Adrenal gland (tissue), 12 donors: ENCODE measurements around the gene LAMA2. TPM values are rescaled to one million over a fixed set of nuclear protein-coding genes. Genes with fewer than 3 reads are reported as not detected.

Source experiments
- DNase-seq, 7 donors: peaks; one replicate each; pipeline ENCODE4 v3.0.0-alpha.2; 2019 to 2020
- H3K27ac ChIP-seq, 5 donors: fragments of 200-600 bp; sonication (generic) in 4 of 5; 1 replicate in 3 of 5; 2 replicates in 2 of 5; pipeline versions ENCODE4 v1.5.1 to v1.8.0; 2016 to 2020; ENCODE audit warnings: mild to moderate bottlenecking in 1 of 5
- H3K27me3 ChIP-seq: fragments of 200-600 bp; 2 replicates; pipeline ENCODE4 v1.8.0; 2021
- H3K36me3 ChIP-seq, 2 donors: fragments of 200-600 bp; replicated peaks in 1 of 2; 1 replicate in 1 of 2; 2 replicates in 1 of 2; pipeline versions ENCODE4 v1.5.1 to v1.8.0; 2018 to 2022
- H3K4me1 ChIP-seq, 2 donors: fragments of 200-600 bp; replicated peaks in 1 of 2; 1 replicate in 1 of 2; 2 replicates in 1 of 2; pipeline versions ENCODE4 v1.5.1 to v1.8.0; 2018 to 2021
- H3K4me3 ChIP-seq, 4 donors: fragments of 200-600 bp; sonication (generic) in 3 of 4; one replicate each; pipeline ENCODE4 v1.5.1; 2016 to 2018
- H3K9me3 ChIP-seq, 3 donors: fragments of 200-600 bp; sonication (generic) in 1 of 3; replicated peaks in 1 of 3; 1 replicate in 2 of 3; 2 replicates in 1 of 3; pipeline versions ENCODE4 v1.5.1 to v1.8.0; 2016 to 2021
- POLR2A ChIP-seq, 2 donors: fragments of 450-650 bp; IDR thresholded peaks; one replicate each; pipeline ENCODE4 v1.6.1; 2017; ENCODE audit warnings: antibody characterized with exemption in 2 of 2, mild to moderate bottlenecking in 2 of 2, moderate library complexity in 1 of 2
- WGBS, 4 donors: extraction: QIAGEN DNeasy Blood & Tissue Kit in 2 of 4; methylation state at CpG; one replicate each; pipeline versions ENCODE4 v1.1.5 to v1.1.7; 2013 to 2017; 5-methylcytosine and 5-hydroxymethylcytosine counted together
- intact Hi-C, 2 donors: fragments of 100-400 bp; cut with DNase I; formaldehyde crosslinking; loops; one replicate each; pipeline versions ENCODE4 v1.14.1 to v1.15.0; 2022 to 2023
- polyA plus RNA-seq, 3 donors: library from polyadenylated mRNA; stranded (reverse); fragments of 200-250 nt in 2 of 3; fragments of 350-450 nt in 1 of 3; fragmentation: Illumina TruSeq in 1 of 3; extraction: RNeasy Lipid Tissue Mini Kit (QIAGEN cat#74804) in 1 of 3; gene quantifications; one replicate each; pipeline ENCODE4 v1.2.3, GENCODE V29; 2013 to 2014
- total RNA-seq, 9 donors: library from RNA; depleted of rRNA in 4 of 9; stranded (reverse); fragments of >200 nt in 4 of 9; fragments of 120-200 nt in 1 of 9; fragmentation: NEBNext Ultra II Directional in 1 of 9; extraction: Animal tissue kit (Norgen Biotek cat#: 25700) in 1 of 9; gene quantifications; one replicate each; pipeline versions ENCODE4 v1.1.0 to v1.2.4, GENCODE V29; 2013 to 2023
- TF ChIP-seq, protein P1 (sequence below), 6 experiments: fragments of 450-650 bp in 4 of 6; fragments of 200-600 bp in 2 of 6; sonication (generic) in 1 of 6; IDR thresholded peaks; 1 replicate in 5 of 6; 2 replicates in 1 of 6; pipeline versions ENCODE4 v1.5.1 to v1.8.0; 2016 to 2021; ENCODE audit warnings: antibody characterized with exemption in 6 of 6, mild to moderate bottlenecking in 2 of 6, moderate library complexity in 1 of 6
- donor health status: healthy with polysubstance abuse.
- donor health status: Bipolar disorder and iron deficiency.
- donor health status: DM: yes; HTN: yes; CAD: no.
- donor health status: DM: no; HTN: no; CAD: no.
- donor health status: DM: no; HTN: no; CAD: no.
- donor health status: DM: yes; HTN: yes; CAD: no.

LAMA2 gene
- total and polyA plus RNA-seq, 12 donors: 5.8 to 105 (median 38.9) TPM

DNA sequence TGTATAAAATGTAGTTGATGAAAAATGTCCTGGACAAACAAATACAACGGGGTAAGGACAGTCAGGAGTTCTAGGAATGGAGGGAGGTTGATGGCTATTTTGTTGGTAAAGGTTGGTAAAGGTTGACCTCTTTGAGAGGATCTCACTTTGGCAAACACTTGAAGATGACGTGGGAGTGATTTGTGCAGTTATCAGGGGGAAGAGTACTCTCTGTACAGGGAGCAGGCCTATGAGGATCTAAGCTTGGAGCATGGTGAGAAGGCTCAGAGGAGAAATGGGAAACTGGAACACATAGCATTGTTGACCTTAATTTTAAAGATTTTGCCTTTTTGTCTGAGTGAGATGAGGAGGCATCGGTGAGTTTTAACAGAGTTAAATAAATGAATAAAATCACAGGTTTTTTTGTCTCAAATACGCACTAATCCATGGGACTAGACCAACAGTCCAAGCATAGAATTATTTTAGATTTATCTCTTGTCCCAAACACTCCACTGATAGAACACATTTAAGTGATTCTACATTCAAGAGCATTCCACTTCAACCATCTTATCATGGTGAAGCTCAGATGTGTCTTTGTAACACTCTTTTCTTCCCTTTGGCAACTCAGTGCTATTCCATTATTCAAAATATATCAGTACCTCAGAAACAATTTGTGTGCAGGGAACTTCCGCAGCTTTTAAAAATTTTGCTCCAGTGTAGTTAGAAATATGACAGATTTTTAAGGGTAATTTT, 5.7 kb downstream of the LAMA2 start:
- Histone ChIP-seq H3K27ac (no peak overlapping the region), H3K4me3 (no peak overlapping the region)
- WGBS, 4 donors: 83 to 90% (median 88%) methylated on average over 5 of the region's 5 CpGs

DNA sequence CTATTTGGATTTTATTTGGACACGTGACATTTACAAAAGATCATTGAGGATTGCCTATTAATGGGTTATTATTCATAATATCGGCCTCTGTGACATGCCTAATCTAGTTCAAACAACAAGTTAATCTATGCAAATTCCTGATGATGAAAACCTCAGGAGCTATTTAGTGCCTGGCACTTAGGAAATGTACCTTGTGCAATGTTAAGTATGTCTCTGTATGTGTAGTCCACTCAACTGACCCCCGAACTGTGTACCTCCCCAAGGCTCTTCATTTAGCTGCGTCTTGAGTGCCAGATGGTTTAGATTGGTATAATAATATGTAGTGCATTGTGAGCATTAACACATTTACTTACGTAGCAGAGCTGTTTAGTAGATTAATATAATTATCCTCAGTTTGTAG, 6.9 kb downstream of the LAMA2 start:
- TF ChIP-seq, protein P1, sequence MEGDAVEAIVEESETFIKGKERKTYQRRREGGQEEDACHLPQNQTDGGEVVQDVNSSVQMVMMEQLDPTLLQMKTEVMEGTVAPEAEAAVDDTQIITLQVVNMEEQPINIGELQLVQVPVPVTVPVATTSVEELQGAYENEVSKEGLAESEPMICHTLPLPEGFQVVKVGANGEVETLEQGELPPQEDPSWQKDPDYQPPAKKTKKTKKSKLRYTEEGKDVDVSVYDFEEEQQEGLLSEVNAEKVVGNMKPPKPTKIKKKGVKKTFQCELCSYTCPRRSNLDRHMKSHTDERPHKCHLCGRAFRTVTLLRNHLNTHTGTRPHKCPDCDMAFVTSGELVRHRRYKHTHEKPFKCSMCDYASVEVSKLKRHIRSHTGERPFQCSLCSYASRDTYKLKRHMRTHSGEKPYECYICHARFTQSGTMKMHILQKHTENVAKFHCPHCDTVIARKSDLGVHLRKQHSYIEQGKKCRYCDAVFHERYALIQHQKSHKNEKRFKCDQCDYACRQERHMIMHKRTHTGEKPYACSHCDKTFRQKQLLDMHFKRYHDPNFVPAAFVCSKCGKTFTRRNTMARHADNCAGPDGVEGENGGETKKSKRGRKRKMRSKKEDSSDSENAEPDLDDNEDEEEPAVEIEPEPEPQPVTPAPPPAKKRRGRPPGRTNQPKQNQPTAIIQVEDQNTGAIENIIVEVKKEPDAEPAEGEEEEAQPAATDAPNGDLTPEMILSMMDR (IDR thresholded peaks at IDR 0.05): no peak
- TF ChIP-seq POLR2A (IDR thresholded peaks at IDR 0.05): no peak
- H3K27ac ChIP-seq: no peak overlapping the region
- no peaks in the 10 kb centered on the region for H3K27me3 ChIP-seq
- H3K9me3 ChIP-seq: no peaks in the 10 kb centered on the region
- no peaks in the 10 kb centered on the region for H3K36me3 ChIP-seq
- no peak for DNase-seq
- no peaks in the 10 kb centered on the region for H3K4me1 ChIP-seq
- 74 to 81% (median 75%) methylated on average over 5 of the region's 5 CpGs for WGBS, 4 donors
- intact Hi-C loops: no loop called here
- no peak overlapping the region for H3K4me3 ChIP-seq

More for the DNA sequence above, 5.7 kb downstream of the LAMA2 start:
- Histone ChIP-seq H3K36me3 (no peaks in the 10 kb centered on the region), H3K9me3 (no peaks in the 10 kb centered on the region), H3K27me3 (no peaks in the 10 kb centered on the region), H3K4me1 (no peaks in the 10 kb centered on the region)
- DNase-seq: no peak
- TF ChIP-seq, protein P1 (IDR thresholded peaks at IDR 0.05): no peak
- no peak for TF ChIP-seq POLR2A (IDR thresholded peaks at IDR 0.05)
- intact Hi-C loops: no loop called here

DNA sequence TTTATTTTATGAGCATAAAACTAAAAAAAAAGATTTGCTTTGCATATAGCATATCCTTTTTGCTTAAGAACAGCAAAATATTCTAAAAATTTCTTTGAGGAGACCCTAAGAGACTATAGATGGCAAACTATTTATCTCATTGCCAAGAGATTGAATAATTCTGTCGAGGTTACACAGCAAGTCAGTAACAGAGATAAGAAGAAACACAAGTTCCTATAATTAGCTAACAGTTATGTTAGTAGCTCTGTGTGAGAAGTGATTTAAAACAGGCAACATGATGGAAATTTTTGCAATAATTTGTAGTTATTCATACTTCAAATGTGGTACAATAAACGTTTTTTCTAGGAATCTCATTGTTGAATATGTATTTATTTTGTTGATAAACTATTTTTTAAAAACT, 9.1 kb downstream of the LAMA2 start:
- Histone ChIP-seq H3K27ac (no peak overlapping the region), H3K4me3 (no peak overlapping the region), H3K36me3 (no peaks in the 10 kb centered on the region), H3K9me3 (no peaks in the 10 kb centered on the region), H3K4me1 (no peaks in the 10 kb centered on the region), H3K27me3 (no peaks in the 10 kb centered on the region)
- 17 to 20% (median 19%) methylated on average over 2 of the region's 2 CpGs for WGBS, 4 donors
- intact Hi-C loops: no loop called here
- TF ChIP-seq, protein P1 (IDR thresholded peaks at IDR 0.05): no peak
- no peak for DNase-seq

DNA sequence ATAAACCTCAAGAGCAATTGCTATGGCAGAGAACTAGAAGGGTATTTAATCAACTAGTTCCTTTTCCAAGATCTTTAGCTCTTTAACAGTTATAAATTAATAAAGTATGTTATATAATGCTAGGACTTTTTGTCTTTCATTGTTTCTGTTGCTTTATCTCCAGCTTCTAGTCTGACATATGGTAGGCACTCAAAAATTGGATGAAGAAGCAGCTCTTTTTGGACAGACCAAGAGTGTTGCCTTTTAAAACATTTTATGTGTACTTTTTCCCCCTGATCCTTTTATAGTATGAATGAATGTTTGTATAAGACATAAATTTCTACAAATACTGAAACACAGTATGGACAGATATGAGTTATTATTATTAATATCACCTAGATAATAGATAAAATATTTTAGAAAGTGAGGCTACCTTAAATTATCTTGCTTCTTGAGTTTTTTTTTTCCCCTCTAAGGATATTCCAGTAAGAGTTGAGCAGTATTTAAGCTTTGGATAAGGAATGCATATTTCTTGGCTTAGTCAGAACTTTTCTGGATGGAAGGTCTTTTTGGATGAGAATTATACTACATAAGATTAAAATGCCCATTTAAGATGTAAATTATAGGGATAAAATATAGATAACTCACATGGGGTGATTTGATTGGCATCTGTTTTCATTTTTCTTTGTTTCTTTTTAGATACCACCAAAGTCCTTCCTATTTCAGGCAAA, 16.6 kb downstream of the LAMA2 start:
- intact Hi-C loops: no loop called here
- H3K27ac ChIP-seq: no peak overlapping the region
- H3K9me3 ChIP-seq: no peaks in the 10 kb centered on the region
- H3K4me3 ChIP-seq: no peak overlapping the region
- no peaks in the 10 kb centered on the region for H3K4me1 ChIP-seq
- no peaks in the 10 kb centered on the region for H3K36me3 ChIP-seq
- TF ChIP-seq, protein P1 (IDR thresholded peaks at IDR 0.05): no peak
- TF ChIP-seq POLR2A (IDR thresholded peaks at IDR 0.05): no peak
- DNase-seq: no peak
- H3K27me3 ChIP-seq: no peaks in the 10 kb centered on the region
